Measurements from ENCODE around the gene CLIC3.

GRCh38 chr9:136947028-136947891, 49.1 kb downstream of the CLIC3 start:
- TF ChIP-seq CTCF (IDR thresholded peaks at IDR 0.05; ENCODE audit: low read length) (no peak), EZH2 (IDR thresholded peaks at IDR 0.05; ENCODE audit: borderline replicate concordance, low read length) (no peak)
